NCI-H748 treated with DMSO at 0.1 percent for 48 hours (cell line): ENCODE results near the gene STRIP1.
"Not testable (repeated sequence)": the region's sequence is repeated elsewhere in the genome, so short reads cannot be mapped to it uniquely, and the experiment has no call there.

Experiments used
- DNase-seq: peaks from one replicate; lab custom pipeline; 2025; lab: John Stamatoyannopoulos, UW

The STRIP1 gene

GRCh38 chr1:110068646-110069403 lies 34.4 kb downstream of the STRIP1 start:
- DNase-seq = no peak

DNA sequence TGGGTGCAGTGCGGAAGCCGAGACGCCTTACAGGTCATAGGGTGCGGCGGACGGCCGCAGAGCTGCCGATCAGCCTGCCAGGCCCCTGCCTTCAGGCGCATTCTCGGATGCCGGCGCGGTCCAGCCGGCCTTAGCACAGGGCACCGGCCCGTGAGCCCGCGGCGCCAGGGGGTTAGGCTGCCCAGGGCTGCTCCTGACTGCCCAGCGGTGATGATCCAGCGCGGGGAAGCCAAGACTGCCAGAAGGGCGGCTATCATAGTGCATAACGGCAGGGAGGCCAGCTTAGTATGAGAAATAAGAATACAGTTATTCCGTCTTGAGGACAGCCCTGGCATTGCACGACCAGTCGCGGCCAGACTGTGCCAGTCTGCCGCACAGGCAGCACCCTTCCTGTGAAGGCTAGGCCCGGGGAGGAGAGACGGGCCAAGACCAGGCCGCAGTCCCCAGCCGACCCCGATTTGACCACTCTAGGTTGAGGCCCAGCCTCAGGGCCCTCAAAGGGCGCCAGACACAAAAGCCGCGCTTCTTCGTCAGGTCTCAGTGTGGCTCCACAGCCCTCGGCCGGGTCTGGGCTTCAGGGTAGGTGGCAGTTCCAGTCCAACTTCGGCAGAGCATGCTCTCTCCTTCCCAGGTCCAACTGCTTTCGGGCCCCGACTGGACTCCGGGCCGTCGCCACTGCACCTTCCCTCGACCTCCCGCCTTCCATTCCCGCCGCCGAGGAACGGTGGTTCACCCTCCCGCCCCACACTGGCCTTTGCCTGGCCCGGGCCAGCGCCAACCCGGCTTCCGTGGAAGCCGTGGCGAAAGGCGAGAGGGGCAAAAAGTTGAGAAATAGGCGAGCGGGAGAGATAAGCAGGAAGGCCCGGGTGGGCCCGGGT lies 35.2 kb downstream of the STRIP1 start:
- DNase-seq = no peak

- no peak for DNase-seq
Observed at GRCh38 chr1:110070282-110070669, 35.9 kb downstream of the STRIP1 start.

- peak; percentile 19 for DNase-seq
Observed at GRCh38 chr1:110070671-110071242, 36.3 kb downstream of the STRIP1 start, which contains the start of gene ALX3. TSS of gene ALX3 (minus strand) at chr1:110070672. CDS start at chr1:110070612, 60 bp downstream.

DNA sequence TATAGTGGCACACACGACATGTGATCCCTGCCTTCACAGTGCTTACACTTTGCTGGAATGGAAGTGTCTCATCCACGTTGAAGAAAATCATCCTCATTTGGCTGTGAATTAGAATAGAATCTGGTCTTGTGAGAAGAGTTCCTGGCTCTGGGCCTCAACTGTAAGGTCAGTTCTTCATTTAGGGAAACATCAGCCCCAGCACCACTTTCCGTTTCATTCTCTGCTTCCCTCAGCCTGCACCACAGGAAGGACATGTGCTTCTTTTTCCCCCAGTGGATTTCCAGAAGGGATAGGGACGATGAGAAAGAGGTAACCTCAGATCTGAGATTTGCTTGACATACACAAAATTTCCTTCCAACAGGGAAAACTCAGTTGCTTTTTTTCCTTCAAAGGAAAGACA lies 39.7 kb downstream of the STRIP1 start:
- DNase-seq = no peak

- DNase-seq = no peak
Observed at GRCh38 chr1:110076789-110077500, 42.5 kb downstream of the STRIP1 start.

GRCh38 chr1:110079995-110080394 lies 45.6 kb downstream of the STRIP1 start:
- DNase-seq = not testable (repeated sequence)

DNA sequence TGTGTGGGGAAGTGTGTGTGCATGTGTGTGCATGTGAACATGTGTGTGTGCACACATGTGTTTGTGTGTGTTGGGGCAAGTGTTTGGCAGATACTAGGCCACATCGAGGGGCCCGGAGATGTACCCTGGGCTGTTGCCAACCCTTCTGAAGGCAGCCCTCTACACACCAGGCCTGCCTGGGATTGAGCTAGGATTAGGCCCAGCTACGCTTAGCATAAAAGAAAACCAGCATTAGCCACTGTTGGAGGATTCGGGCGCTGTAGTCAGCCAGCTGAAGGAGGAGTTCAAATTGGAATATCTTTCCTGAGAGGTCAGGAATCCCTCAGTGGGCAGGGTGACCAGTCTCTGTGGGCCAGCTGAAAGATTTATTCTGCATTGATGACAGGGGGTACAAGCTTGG lies 46.6 kb downstream of the STRIP1 start:
- no peak for DNase-seq

- no peak for DNase-seq
Observed at GRCh38 chr1:110082477-110082876, 48.1 kb downstream of the STRIP1 start.

- DNase-seq = no peak
Observed at GRCh38 chr1:110083061-110083865, 48.8 kb downstream of the STRIP1 start.

- DNase-seq = no peak
Observed at GRCh38 chr1:110083866-110084226, 49.4 kb downstream of the STRIP1 start.

DNA sequence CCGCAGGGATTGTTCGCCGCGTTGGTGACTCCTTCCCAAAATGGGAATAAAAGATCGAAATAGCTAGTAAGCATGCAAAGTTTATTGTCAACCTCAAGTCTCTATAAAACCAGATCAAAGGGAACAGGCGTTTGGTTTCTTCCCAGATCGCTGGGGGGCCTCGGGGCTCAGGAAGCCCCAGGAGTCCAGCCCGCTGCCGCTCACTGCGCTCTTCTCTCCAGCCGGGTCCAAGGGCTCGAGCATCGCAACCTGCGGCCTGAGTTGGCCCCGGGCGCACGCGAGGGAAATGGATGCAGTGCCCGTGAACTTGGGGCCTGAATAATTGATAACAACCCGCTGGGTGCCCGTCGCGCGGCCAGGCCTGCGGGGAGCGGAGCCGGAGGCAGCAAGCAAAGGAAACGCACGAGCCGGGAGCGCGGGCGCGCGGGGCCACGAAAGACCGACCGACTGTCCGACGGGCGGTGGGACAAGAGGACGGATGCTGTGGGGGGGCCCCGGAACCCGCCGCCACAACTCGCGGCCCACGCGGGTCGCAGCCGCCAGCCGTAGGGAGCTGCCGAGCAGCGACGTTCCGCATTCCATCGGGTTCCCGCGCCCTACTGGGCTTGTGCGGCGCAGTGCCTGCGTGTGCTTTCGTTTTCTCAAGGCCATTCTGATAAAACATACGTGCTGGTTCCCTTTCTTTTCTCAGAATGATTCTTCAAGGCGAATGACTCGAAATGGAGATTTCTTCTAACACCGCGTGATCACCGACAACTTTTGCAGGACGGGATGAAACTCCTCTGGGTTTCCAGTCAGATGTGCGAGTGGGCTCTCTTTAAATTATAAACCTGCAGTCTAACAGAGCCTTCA lies 50.0 kb downstream of the STRIP1 start:
- no peak for DNase-seq

DNA sequence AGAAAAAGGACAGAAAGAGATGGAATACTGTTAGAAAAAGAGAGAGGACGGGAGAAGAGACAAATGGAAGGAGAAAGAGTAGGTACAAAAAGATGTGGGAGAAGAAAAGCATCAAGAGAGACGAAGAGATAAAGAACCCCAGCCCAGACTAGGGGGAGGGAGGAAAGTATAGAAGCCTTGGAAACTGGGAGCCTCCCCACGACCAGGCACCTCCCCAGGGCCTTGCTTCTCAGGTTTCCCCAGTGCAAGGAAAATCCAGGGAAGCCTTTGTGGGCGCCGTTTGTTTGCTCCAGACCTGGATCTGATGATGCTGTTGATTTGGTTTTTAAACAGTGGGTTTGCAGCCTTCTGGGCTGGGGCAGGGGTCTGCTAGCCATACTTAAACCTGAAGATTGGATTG lies 51.2 kb downstream of the STRIP1 start:
- no peak for DNase-seq

DNA sequence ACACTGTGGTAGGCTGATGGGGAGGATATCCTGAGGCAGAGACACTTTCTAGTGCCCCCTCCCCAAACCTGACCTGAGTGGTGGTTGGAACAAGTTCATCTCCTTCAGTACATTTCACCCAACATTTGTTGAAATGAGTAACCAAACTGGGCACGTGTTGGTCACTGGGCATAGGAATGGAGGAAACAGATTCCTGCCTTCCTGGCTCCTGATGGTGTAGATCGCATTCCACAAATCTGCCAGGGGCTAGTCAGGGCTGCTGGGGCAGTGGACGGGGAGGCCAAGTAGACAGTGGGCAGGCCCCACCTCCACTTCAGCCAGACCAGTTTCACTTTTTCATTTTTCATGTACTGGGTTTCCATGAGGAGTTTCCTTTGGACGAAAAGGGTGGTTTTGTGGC lies 52.5 kb downstream of the STRIP1 start:
- no peak for DNase-seq

GRCh38 chr1:110087812-110088738 lies 53.7 kb downstream of the STRIP1 start:
- DNase-seq = peak; percentile 42

- no peak for DNase-seq
Observed at GRCh38 chr1:110088739-110089316, 54.4 kb downstream of the STRIP1 start.

DNA sequence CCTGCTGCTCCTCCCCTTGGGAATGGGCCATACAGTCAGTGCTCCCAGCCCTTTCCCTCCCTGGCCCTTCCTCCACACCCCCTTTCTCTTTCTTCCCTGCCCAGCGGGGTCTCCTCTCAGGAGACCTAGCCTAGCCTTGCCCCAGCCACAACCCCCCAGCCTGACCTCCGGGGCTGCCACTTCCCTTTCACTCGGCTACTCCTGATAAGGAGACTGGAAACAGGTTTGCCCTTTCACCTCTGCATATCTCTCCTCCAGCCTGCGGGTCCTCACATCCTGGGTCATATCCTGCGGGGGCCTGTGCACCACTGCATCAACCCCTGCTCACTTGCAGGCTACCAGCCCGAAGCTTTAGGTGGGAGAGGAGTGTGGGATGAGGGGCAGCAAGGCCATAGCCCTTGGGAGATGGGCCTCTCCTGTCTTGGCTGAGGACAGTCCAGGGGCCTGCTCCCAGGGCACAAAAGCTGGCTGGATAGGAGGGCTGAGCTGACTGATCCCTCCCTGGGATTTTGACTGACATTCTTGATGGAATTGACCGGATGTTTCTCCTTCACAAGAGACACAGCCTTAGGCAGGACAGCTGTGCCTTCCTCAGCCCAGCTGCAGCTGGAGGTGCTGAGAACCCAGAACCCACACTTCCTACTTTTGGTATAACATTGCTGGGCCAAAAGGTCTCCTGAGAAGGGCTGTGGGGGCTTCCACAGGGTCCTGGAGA lies 55.3 kb downstream of the STRIP1 start:
- DNase-seq = no peak

DNA sequence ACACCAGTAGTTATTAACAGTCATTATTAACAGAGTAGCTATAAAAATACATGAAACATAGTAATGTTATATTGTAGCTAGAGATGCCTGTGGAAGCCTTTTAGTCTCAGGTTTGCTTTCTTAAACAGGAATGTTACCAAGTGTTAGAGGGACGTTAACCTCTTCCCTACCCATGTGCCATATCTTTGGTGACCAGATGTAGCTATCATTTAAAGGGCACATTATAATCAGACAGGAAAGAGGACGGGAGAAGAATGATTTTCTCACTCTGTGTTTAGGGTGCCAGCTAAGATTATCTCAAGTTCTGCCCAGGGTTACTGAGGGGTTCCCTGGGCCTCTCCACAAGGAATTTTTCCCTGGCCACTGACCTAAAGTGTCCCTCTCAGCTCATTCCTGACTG lies 57.0 kb downstream of the STRIP1 start:
- DNase-seq = no peak
